ENCODE data around the gene SPDYE4. TPM values are rescaled to one million over a fixed set of nuclear protein-coding genes. Genes with fewer than 3 reads are reported as not detected.

SPDYE4 gene
- total RNA-seq, 1 experiment from 2014 or later: not detected

DNA sequence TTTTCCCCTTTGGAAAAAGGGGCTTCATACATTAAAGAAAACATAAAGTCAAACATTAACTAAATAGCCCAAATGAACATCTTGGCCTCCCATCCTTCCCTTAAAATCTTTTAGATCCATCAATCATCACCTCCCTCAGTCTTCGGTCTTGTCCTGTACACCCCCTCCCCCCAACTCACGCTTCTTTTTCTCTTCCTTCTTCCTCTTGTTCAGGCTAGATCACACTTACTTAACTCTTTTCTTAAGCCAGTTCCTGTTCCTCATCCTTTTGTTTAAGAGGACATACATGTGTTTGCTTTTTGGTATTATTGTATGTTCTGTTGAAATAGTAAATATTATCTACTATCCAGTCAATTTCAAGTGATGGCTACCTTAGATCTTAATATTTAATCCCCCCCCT is 35.3 kb upstream of the SPDYE4 start:
- Histone ChIP-seq H3K4me3 (ENCODE audit: insufficient read depth, low read depth, low read length) (no peak overlapping the region), H3K36me3 (replicated peaks; ENCODE audit: control insufficient read depth, insufficient read depth, low read length) (no peaks in the 10 kb centered on the region), H3K27me3 (ENCODE audit: control insufficient read depth, insufficient read depth, low read length) (no peaks in the 10 kb centered on the region)
- DNase-seq: no peak

DNA sequence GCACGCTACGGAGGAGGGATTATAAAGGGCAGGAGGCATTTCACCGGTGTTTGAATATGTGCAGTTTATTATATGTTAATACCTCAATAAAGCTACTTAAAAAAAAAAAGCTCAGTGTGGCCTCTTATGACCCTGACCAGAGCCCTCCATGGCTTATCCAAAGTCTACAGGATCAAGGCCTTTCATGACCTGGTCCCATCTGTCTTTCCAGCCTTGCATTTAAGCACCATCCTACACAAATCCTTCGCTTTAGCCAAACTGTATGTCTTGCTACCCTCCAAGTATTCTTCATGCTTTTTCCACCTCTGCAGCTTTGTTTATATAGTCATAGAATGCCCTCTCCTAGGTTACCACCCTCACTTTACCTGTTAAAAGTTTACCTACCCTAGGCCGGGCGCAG is 34.3 kb upstream of the SPDYE4 start:
- DNase-seq: no peak
- no peaks in the 10 kb centered on the region for H3K27me3 ChIP-seq (ENCODE audit: control insufficient read depth, insufficient read depth, low read length)
- no peak overlapping the region for H3K4me3 ChIP-seq (ENCODE audit: insufficient read depth, low read depth, low read length)
- no peaks in the 10 kb centered on the region for H3K36me3 ChIP-seq (replicated peaks; ENCODE audit: control insufficient read depth, insufficient read depth, low read length)

DNA sequence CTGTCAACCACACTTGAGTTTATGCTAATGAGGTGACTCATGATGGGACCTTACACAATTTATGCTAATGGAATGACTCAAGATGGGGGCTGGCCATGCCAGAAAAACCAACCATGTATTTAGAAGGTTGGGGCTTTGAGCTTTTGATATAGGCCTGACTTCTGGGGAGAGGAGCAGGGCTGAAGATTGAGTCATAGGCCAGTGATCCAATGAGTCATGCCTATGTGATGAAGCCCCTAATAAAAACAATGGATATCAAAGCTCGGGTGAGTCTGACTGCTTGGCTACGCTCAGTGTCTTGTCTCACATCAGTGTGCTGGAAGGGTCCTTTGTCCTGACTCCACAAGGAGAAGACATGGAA is 33.5 kb upstream of the SPDYE4 start:
- no peak overlapping the region for H3K4me3 ChIP-seq (ENCODE audit: insufficient read depth, low read depth, low read length)
- H3K27me3 ChIP-seq (ENCODE audit: control insufficient read depth, insufficient read depth, low read length): no peaks in the 10 kb centered on the region
- H3K36me3 ChIP-seq (replicated peaks; ENCODE audit: control insufficient read depth, insufficient read depth, low read length): no peaks in the 10 kb centered on the region
- DNase-seq: no peak

DNA sequence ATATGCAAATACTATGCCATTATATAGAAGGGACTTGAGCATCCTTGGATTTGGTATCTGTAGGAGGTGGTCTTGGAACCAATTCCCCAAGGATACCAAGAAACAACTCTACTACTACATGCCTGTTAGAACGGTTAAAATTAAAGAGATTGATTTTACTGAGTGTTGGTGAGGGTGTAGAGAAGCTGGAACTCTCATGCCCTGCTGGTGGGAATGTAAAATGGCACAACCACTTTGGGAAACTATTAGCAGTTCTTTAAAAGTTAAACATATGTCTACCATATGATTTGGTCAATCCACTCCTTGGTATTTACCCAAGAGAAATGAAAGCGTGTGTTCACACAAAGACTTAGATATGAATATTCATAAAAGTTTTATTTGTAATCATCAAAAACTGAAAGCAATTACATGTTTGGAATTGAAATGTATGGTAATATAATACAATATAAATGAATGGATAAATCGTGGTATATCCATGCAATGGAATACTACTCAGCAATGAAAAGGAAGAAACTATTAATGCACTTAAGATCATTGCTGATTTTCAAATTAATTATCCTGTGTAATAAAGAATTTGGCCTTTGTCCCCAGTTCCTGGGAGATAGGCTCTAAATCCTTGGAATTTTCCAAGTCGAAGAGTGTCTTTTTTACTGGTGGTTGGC is 33.0 kb upstream of the SPDYE4 start:
- H3K36me3 ChIP-seq (replicated peaks; ENCODE audit: control insufficient read depth, insufficient read depth, low read length): no peaks in the 10 kb centered on the region
- H3K27me3 ChIP-seq (ENCODE audit: control insufficient read depth, insufficient read depth, low read length): no peaks in the 10 kb centered on the region
- DNase-seq: no peak
- no peak overlapping the region for H3K4me3 ChIP-seq (ENCODE audit: insufficient read depth, low read depth, low read length)

DNA sequence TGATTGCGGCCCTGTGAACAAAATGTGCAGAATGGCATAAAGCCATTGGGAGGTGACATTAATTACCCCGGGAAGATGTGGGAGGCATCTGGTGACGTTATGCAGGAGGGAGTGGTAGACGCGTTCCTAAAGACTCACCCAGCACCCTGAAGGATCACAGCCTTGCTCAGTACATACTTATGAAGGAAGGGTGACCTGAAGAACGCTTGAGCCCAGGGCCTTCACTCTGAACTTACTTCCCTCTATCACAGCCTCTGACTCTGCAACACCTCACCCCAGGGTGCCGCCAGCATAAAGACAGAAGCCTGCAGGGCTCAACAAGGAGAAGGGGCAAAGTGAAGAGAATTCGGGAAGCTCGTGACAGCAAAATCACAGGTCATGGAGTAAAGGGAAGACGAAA is 31.4 kb upstream of the SPDYE4 start:
- H3K36me3 ChIP-seq (replicated peaks; ENCODE audit: control insufficient read depth, insufficient read depth, low read length): no peaks in the 10 kb centered on the region
- H3K27me3 ChIP-seq (ENCODE audit: control insufficient read depth, insufficient read depth, low read length): no peaks in the 10 kb centered on the region
- DNase-seq: peak; percentile 53
- H3K4me3 ChIP-seq (ENCODE audit: insufficient read depth, low read depth, low read length): no peak overlapping the region

DNA sequence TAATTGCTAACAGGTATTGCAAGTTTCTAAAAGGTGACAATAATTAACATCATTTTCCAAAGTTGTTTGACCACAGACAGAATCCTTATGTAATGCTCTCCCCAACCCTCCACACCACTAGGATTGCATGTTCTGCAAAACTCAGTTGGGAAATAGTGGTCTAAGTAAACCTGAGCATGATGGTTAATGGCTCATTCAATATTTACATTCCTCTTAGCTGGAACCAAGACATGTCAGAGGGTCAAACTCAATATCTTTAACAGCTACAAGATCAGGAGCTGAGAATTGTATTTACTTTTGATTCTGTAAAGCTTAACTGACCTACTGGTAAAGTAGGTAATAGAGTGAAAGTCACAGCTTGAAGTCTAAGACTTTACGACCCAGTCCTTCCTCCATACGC is 30.7 kb upstream of the SPDYE4 start:
- no peak for DNase-seq
- Histone ChIP-seq H3K4me3 (ENCODE audit: insufficient read depth, low read depth, low read length) (no peak overlapping the region), H3K27me3 (ENCODE audit: control insufficient read depth, insufficient read depth, low read length) (no peaks in the 10 kb centered on the region), H3K36me3 (replicated peaks; ENCODE audit: control insufficient read depth, insufficient read depth, low read length) (no peaks in the 10 kb centered on the region)

DNA sequence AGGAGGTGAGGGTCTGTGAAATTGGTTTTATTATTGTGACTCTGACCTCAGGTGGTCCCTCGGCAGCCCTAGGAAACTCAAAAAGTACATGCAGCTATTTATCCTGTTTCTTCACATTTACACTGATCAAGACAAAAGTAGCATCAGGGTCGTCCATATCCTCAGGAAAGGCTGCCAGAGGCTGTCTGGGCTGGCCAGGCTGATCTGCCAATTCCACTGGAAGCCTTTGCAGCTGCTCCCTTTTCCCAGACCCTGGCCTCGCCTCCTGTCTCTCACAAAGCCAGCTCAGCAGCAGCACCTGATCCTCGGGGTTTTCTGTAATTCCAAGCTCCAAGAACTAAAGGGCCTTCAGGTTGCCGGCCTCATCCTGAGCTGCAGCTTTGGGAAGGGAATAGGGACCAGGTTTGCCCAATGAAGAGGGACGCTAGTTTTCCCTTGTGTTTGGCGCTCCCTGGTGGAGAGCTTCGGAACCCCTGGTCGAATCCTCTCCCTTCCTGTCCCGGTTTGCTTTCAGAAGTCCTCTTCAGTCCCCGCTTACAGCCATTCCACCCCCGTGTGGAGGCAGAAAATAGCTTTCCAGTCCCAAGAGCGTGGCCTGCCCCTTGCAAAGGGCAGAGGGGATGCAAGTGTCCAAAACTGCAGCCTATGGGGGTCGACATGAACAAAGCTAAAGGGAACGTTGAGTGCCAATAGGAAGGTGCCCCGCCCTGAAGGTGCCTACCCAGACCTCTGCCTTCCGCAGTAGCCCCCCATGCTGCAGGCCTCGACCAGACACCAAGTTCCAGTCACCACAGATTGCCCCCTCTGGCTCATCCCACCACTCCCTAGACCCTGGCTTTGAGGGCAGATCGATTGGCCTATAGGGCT is 27.4 kb upstream of the SPDYE4 start:
- no peak overlapping the region for H3K4me3 ChIP-seq (ENCODE audit: insufficient read depth, low read depth, low read length)
- H3K36me3 ChIP-seq (replicated peaks; ENCODE audit: control insufficient read depth, insufficient read depth, low read length): no peaks in the 10 kb centered on the region
- H3K27me3 ChIP-seq (ENCODE audit: control insufficient read depth, insufficient read depth, low read length): no peaks in the 10 kb centered on the region
- peak; percentile 89 for DNase-seq

DNA sequence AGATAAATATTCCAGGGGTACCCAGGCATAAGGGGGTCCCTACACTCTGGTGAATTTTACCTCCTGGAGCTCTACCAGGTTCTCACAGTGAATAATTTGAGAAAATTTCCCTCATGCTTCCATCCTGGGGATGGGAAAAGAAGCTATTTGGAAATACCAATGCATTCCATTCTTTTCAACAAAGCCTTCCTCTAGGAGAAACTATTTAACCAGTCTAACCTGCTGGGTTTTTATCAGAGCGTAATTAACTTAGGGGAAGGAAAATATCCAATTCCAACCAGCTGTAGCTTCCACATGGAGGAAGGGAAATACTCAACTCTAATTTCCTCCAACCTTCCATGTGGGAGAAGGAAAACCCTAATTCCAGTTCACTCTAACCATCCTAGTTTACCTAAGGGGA is 23.8 kb upstream of the SPDYE4 start:
- Histone ChIP-seq H3K36me3 (replicated peaks; ENCODE audit: control insufficient read depth, insufficient read depth, low read length) (no peaks in the 10 kb centered on the region), H3K4me3 (ENCODE audit: insufficient read depth, low read depth, low read length) (no peak overlapping the region), H3K27me3 (ENCODE audit: control insufficient read depth, insufficient read depth, low read length) (no peaks in the 10 kb centered on the region)
- no peak for DNase-seq

DNA sequence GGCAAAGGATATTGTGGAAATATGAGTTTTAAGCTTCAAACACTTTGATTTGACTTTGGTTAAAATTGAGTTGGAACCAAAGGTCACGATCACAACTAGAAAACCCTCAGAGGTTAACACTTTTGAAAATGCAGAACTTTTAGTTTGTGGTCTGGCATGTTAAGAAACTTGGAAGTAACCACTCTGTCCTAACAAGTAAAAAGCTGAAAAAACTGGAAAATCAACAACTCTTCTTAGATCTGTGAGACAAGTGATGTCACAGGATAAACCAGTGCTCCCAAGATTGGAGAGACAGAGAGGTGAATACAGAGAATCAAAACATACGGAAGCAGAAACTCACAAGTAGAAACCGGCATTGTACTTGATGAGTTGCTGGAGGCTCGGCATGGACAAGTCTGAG is 23.4 kb upstream of the SPDYE4 start:
- no peak for DNase-seq
- H3K27me3 ChIP-seq (ENCODE audit: control insufficient read depth, insufficient read depth, low read length): no peaks in the 10 kb centered on the region
- no peak overlapping the region for H3K4me3 ChIP-seq (ENCODE audit: insufficient read depth, low read depth, low read length)
- no peaks in the 10 kb centered on the region for H3K36me3 ChIP-seq (replicated peaks; ENCODE audit: control insufficient read depth, insufficient read depth, low read length)

DNA sequence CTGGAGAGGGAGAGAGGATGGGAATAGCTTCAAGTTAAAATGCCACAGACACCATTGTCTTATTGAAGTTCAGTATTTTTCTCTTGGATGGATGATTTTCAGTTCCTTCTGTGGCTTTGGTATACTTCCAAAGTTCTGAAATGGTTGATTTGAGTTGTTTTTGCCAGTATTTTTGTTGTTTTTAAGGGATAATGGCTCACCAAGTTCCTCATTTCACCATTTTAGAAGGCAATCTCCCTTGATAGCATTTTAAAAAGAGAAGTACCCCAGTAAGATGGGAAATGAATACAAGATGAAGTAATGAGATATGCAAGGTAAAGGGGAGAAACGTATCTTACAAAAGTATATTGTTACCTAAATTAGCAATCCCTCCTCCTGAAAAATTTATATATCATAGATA is 18.5 kb upstream of the SPDYE4 start:
- Histone ChIP-seq H3K4me3 (ENCODE audit: insufficient read depth, low read depth, low read length) (no peak overlapping the region), H3K36me3 (replicated peaks; ENCODE audit: control insufficient read depth, insufficient read depth, low read length) (no peaks in the 10 kb centered on the region), H3K27me3 (ENCODE audit: control insufficient read depth, insufficient read depth, low read length) (no peaks in the 10 kb centered on the region)
- DNase-seq: no peak

DNA sequence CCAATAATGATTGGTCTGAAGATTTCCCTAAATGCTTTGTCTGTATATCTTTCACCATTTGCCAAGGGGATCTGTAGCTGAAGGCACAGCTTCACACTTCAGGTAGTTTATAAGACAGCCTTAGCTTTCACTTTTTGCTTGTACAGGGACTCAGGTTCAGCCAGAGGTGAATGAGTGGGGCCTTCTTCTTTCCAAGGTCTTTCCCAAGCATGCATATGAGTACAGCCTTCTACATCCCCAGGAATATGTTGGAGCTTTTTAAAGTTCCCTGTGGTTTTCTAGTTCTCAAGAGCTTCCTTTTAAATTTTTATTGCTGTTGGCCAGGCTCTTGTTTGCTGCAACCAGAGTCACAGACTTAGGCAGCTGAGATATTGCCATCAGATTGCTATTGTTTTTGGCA is 17.9 kb upstream of the SPDYE4 start:
- no peaks in the 10 kb centered on the region for H3K36me3 ChIP-seq (replicated peaks; ENCODE audit: control insufficient read depth, insufficient read depth, low read length)
- H3K4me3 ChIP-seq (ENCODE audit: insufficient read depth, low read depth, low read length): no peak overlapping the region
- no peak for DNase-seq
- no peaks in the 10 kb centered on the region for H3K27me3 ChIP-seq (ENCODE audit: control insufficient read depth, insufficient read depth, low read length)

DNA sequence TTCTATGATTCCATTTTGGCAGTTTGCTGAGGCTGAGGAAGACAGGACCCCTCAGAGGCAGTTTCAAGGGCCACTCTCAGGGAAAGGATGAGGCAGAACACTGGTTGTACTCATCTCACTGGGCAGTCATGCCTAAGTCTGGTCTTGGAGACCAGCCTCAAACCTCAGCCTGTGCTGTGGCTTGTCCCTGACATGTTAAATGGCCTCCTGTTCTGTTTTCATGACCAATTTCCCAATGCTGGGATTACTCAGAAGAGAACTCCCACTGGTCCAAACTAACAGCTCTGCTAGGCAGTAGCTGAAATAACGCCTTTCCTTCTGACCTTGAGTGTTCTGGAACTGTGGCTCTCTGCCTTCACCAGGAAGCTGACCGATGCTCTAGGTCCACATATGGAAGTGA is 8.4 kb upstream of the SPDYE4 start:
- Histone ChIP-seq H3K36me3 (replicated peaks; ENCODE audit: control insufficient read depth, insufficient read depth, low read length) (no peaks in the 10 kb centered on the region), H3K4me3 (ENCODE audit: insufficient read depth, low read depth, low read length) (no peak overlapping the region), H3K27me3 (ENCODE audit: control insufficient read depth, insufficient read depth, low read length) (no peaks in the 10 kb centered on the region)
- DNase-seq: no peak

DNA sequence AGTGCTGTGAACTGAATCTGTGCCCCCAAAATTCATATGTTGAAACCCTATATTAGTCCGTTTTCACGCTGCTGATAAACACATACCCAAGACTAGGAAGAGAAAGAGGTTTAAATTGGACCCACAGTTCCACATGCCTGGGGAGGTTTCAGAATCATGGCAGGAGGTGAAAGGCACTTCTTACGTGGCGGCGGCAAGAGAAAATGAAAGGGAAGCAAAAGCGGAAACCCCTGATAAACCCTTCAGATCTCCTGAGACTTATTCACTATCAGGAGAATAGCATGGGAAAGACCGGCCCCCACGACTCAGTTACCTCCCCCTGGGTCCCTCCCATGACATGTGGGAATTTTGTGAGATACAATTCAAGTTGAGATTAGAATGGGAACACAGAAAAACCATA is 3.7 kb upstream of the SPDYE4 start:
- DNase-seq: no peak
- Histone ChIP-seq H3K4me3 (ENCODE audit: insufficient read depth, low read depth, low read length) (no peak overlapping the region), H3K27me3 (ENCODE audit: control insufficient read depth, insufficient read depth, low read length) (no peaks in the 10 kb centered on the region), H3K36me3 (replicated peaks; ENCODE audit: control insufficient read depth, insufficient read depth, low read length) (no peaks in the 10 kb centered on the region)

DNA sequence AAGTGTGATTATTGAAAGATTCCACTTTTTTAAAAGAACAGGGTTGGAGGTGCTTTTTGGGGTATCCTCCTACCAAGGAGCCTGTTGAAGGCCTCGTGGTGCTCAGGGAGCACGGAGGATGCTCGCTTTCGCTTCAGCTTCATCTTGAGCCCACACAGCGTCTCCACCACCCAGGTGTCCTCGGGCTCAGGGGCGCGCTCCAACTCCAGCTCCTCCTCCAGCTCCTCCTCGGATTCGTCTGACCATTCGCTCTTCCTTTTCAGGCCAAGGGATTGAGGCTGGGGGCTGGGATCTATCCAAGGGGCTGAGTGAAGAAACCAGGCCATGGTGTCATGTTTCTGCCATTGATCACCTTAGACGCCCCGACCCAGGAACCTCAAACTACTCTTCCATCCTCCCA is 1.2 kb downstream of the SPDYE4 start:
- Histone ChIP-seq H3K4me3 (ENCODE audit: insufficient read depth, low read depth, low read length) (no peak overlapping the region), H3K36me3 (replicated peaks; ENCODE audit: control insufficient read depth, insufficient read depth, low read length) (no peaks in the 10 kb centered on the region), H3K27me3 (ENCODE audit: control insufficient read depth, insufficient read depth, low read length) (no peaks in the 10 kb centered on the region)
- no peak for DNase-seq

DNA sequence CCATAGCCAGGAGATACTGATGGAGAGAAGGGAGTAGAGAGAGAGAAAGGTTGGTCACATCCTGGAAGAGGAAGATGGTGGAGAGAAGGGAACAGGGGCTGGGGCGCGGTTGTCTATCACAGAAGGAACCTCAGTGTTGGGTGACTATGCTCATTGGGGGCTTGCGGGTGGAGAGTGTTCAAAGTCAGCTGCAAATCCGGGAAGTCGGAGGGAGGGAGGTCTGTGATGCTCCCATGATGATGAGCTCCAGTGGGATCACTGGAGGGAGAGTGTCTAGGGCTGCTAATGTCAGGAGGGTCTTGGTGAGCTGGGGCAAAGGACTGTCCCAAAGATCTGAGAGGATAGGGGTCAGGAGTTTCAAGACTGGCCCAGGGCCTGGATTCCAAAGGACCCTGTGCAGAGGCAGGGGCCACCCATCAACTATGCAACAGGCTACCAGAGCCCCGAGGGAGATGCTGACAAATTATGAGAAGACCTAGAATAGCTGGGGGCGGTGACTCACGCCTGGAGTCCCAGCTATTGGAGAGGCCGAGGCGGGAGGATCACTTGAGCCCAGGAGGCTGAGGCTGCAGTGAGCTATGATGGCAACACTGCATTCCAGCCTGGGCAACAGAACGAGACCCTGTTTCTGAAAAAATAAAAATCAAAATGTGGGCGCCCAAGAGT is 2.6 kb downstream of the SPDYE4 start:
- H3K27me3 ChIP-seq (ENCODE audit: control insufficient read depth, insufficient read depth, low read length): no peaks in the 10 kb centered on the region
- H3K36me3 ChIP-seq (replicated peaks; ENCODE audit: control insufficient read depth, insufficient read depth, low read length): no peaks in the 10 kb centered on the region
- H3K4me3 ChIP-seq (ENCODE audit: insufficient read depth, low read depth, low read length): no peak overlapping the region
- no peak for DNase-seq
